Neural progenitor cell (in vitro differentiated cells): Measurements from ENCODE around the gene MYLK3. TPM values are rescaled to one million over a fixed set of nuclear protein-coding genes. Genes with fewer than 3 reads are reported as not detected.

Experiments
- DNase-seq: peaks from one replicate; pipeline ENCODE4 v3.0.0-alpha.2; 2016; ENCODE audit warnings: low spot score
- H2AFZ ChIP-seq: fragments of 200-600 bp; sonication (generic); replicated peaks from 2 replicates; pipeline ENCODE4 v1.6.1; 2016; ENCODE audit warnings: antibody characterized with exemption
- H3F3A ChIP-seq: fragments of 200-600 bp; sonication (generic); 2 replicates; pipeline ENCODE4 v1.6.1; 2016; ENCODE audit warnings: antibody characterized with exemption, low read depth
- H3K27ac ChIP-seq: fragments of 200-600 bp; sonication (generic); 2 replicates; pipeline ENCODE4 v1.5.1; 2016; ENCODE audit warnings: mild to moderate bottlenecking
- H3K27me3 ChIP-seq: fragments of 200-600 bp; sonication (generic); 2 replicates; pipeline ENCODE4 v1.6.1; 2016; ENCODE audit warnings: mild to moderate bottlenecking, moderate library complexity
- H3K36me3 ChIP-seq: fragments of 200-600 bp; sonication (generic); 2 replicates; pipeline ENCODE4 v1.5.1; 2016
- H3K4me1 ChIP-seq: fragments of 200-600 bp; sonication (generic); 2 replicates; pipeline ENCODE4 v1.6.1; 2016; ENCODE audit warnings: mixed run types
- H3K4me2 ChIP-seq: fragments of 200-600 bp; sonication (generic); 2 replicates; pipeline ENCODE4 v1.6.1; 2016
- H3K4me3 ChIP-seq: fragments of 200-600 bp; sonication (generic); 2 replicates; pipeline ENCODE4 v1.5.1; 2016
- H3K79me2 ChIP-seq: fragments of 200-600 bp; sonication (generic); 2 replicates; pipeline ENCODE4 v1.6.1; 2016; ENCODE audit warnings: low read depth
- H3K9ac ChIP-seq: fragments of 200-600 bp; sonication (generic); 2 replicates; pipeline ENCODE4 v1.6.1; 2016
- H3K9me3 ChIP-seq: fragments of 200-600 bp; sonication (generic); 2 replicates; pipeline ENCODE4 v1.5.1; 2016; ENCODE audit warnings: low read depth
- H4K20me1 ChIP-seq: fragments of 200-600 bp; sonication (generic); 2 replicates; pipeline ENCODE4 v1.6.1; 2016; ENCODE audit warnings: low read depth
- H3K27ac Mint-ChIP-seq: 3 replicates; pipeline ENCODE4 v1.8.0; 2021; ENCODE audit warnings: mixed read lengths
- H3K27me3 Mint-ChIP-seq: 2 replicates; pipeline ENCODE4 v1.8.0; 2022; ENCODE audit warnings: low read depth, mild to moderate bottlenecking, inconsistent platforms, moderate library complexity, mixed read lengths; ENCODE audit not compliant: insufficient read depth
- H3K36me3 Mint-ChIP-seq: 3 replicates; pipeline ENCODE4 v1.8.0; 2021; ENCODE audit warnings: mixed read lengths
- H3K4me1 Mint-ChIP-seq: 3 replicates; pipeline ENCODE4 v1.8.0; 2021; ENCODE audit warnings: mixed read lengths
- H3K4me3 Mint-ChIP-seq: 3 replicates; pipeline ENCODE4 v1.8.0; 2021; ENCODE audit warnings: mild to moderate bottlenecking, moderate library complexity, mixed read lengths
- H3K9me3 Mint-ChIP-seq: 3 replicates; pipeline ENCODE4 v1.8.0; 2020; ENCODE audit warnings: mixed read lengths
- CTCF ChIP-seq: fragments of 200-600 bp; sonication (generic); IDR thresholded peaks from 2 replicates; pipeline ENCODE4 v1.5.1; 2017; ENCODE audit warnings: antibody characterized with exemption, mild to moderate bottlenecking
- EZH2 ChIP-seq: fragments of 200-600 bp; sonication (generic); IDR thresholded peaks from 2 replicates; pipeline ENCODE4 v1.6.1; 2017; ENCODE audit warnings: antibody characterized with exemption, mild to moderate bottlenecking, moderate library complexity
- EZH2phosphoT487 ChIP-seq: fragments of 200-600 bp; sonication (generic); IDR thresholded peaks from 2 replicates; pipeline ENCODE4 v1.6.1; 2017; ENCODE audit warnings: antibody characterized with exemption
- total RNA-seq: library from RNA; depleted of rRNA; stranded (reverse); fragments of >200 nt; gene quantifications from 2 replicates; pipeline ENCODE4 v1.2.3, GENCODE V29; 2015; ENCODE audit warnings: low replicate concordance

MYLK3 gene
- total RNA-seq, 1 donor from 2014 or later: 1.6 TPM

GRCh38 chr16:46688654-46689364, 59.3 kb downstream of the MYLK3 start, which contains the start of gene VPS35:
Gene VPS35, minus strand, starts transcription at chr16:46689178. Its CDS starts 45 bp downstream, at chr16:46689133.
- H3K36me3 ChIP-seq: peaks cover 10% of the 10 kb centered on the region
- H4K20me1 ChIP-seq: peaks cover 82% of the 10 kb centered on the region
- peak; percentile 100 for DNase-seq
- H3K36me3 Mint-ChIP-seq: peaks cover 16% of the 10 kb centered on the region
- peaks cover 48% of the 10 kb centered on the region for H3K4me1 Mint-ChIP-seq
- H3K9ac ChIP-seq: peak within 1 kb of the TSS; percentile 88
- H3K4me2 ChIP-seq: peak within 1 kb of the TSS; percentile 92
- H3K27me3 Mint-ChIP-seq: peaks cover 2% of the 10 kb centered on the region
- TF ChIP-seq EZH2phosphoT487 (no peak), CTCF (peak; percentile 62), EZH2 (no peak)
- H3K27me3 ChIP-seq: no peaks in the 10 kb centered on the region
- peaks cover 90% of the 10 kb centered on the region for H3K79me2 ChIP-seq
- H3F3A ChIP-seq: peaks cover 34% of the 10 kb centered on the region
- peak within 1 kb of the TSS; percentile 85 for H2AFZ ChIP-seq
- H3K4me3 Mint-ChIP-seq: no peak within 1 kb of the TSS
- no peaks in the 10 kb centered on the region for H3K9me3 ChIP-seq
- H3K4me1 ChIP-seq: peaks cover 31% of the 10 kb centered on the region
- H3K27ac Mint-ChIP-seq: peak within 1 kb of the TSS; percentile 94
- H3K27ac ChIP-seq: peak within 1 kb of the TSS; percentile 82
- peak within 1 kb of the TSS; percentile 73 for H3K4me3 ChIP-seq
- no peaks in the 10 kb centered on the region for H3K9me3 Mint-ChIP-seq

GRCh38 chr16:46688101-46688653, 60.0 kb downstream of the MYLK3 start:
- Mint-ChIP-seq H3K9me3 (no peaks in the 10 kb centered on the region), H3K27me3 (peaks cover 2% of the 10 kb centered on the region), H3K36me3 (peaks cover 14% of the 10 kb centered on the region), H3K4me1 (peaks cover 45% of the 10 kb centered on the region), H3K4me3 (no peak overlapping the region), H3K27ac (peak overlapping the region; percentile 94)
- Histone ChIP-seq H2AFZ (peak overlapping the region; percentile 69), H3K79me2 (peaks cover 92% of the 10 kb centered on the region), H3K4me3 (peak overlapping the region; percentile 73), H3K4me1 (peaks cover 28% of the 10 kb centered on the region), H3K27me3 (no peaks in the 10 kb centered on the region), H4K20me1 (peaks cover 84% of the 10 kb centered on the region), H3K36me3 (peaks cover 10% of the 10 kb centered on the region), H3K9me3 (no peaks in the 10 kb centered on the region), H3K9ac (peak overlapping the region; percentile 63), H3K27ac (peak overlapping the region; percentile 60), H3F3A (peaks cover 30% of the 10 kb centered on the region), H3K4me2 (peak overlapping the region; percentile 90)
- TF ChIP-seq CTCF: no peak
- TF ChIP-seq EZH2: no peak
- no peak for TF ChIP-seq EZH2phosphoT487
- DNase-seq: no peak

DNA sequence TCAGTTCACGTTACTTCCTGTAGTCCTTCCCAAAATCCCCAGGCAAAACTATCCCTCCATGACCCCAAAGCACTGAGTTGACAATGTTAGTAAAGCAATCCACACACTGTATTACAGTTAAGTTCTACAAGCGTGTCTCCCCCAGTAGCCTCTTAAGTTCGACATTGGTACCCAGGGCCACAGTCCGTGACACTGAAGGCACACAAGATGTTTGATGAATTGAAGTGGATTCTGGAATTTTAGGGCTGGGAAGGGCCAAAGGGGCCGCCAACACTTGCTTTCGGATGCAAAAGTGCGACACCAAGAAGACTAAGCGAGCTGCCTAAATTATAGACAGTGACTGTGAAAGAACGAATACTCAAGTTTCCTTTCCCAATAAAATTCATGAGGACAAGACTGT, 60.7 kb downstream of the MYLK3 start:
- no peak for DNase-seq
- Mint-ChIP-seq H3K27me3 (peaks cover 2% of the 10 kb centered on the region), H3K36me3 (peaks cover 10% of the 10 kb centered on the region), H3K27ac (no peak overlapping the region), H3K9me3 (no peaks in the 10 kb centered on the region), H3K4me1 (peaks cover 43% of the 10 kb centered on the region), H3K4me3 (no peak overlapping the region)
- Histone ChIP-seq H3K4me3 (peak overlapping the region; percentile 73), H3F3A (peaks cover 24% of the 10 kb centered on the region), H3K4me2 (peak overlapping the region; percentile 90), H2AFZ (no peak overlapping the region), H3K4me1 (peaks cover 24% of the 10 kb centered on the region), H3K79me2 (peaks cover 92% of the 10 kb centered on the region), H3K27me3 (no peaks in the 10 kb centered on the region), H3K9ac (no peak overlapping the region), H3K9me3 (no peaks in the 10 kb centered on the region), H3K36me3 (peaks cover 10% of the 10 kb centered on the region), H3K27ac (no peak overlapping the region), H4K20me1 (peaks cover 84% of the 10 kb centered on the region)
- TF ChIP-seq EZH2phosphoT487: no peak
- TF ChIP-seq EZH2: no peak
- TF ChIP-seq CTCF: no peak
